ENCODE results near the gene IFNL4. TPM values are rescaled to one million over a fixed set of nuclear protein-coding genes. Genes with fewer than 3 reads are reported as not detected.

IFNL4 gene
- total RNA-seq, 5 donors from 2014 or later (not counting 1 experiment from before 2014, with no cell fraction given) = not detected

DNA sequence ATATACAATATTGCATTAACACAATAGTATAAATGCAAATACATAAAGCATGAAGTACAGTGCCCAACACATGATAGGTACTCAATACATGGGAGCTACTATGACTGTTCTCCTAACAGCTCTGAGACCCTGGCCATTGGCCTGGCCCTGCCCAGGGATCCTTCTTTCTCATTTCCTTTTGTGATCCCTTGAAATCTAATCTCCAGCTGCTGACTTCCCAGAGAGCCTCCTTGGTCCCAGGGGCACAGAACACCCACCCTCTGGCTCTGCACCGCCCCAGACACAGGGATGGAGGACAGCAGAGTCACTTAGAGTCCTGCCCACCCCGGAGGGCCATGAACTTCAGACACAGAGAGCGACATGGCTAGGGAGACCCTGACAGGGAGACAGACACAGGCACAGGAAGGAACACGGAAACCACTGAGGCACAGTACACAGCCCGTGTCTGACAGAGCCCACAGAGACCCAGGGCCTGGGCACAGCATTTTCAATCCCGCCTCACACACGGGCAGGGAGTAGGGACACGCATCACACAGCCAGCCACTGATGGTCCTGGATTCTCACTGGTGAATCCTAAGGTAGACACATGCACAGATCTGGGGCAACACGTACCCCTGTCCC, 40.4 kb downstream of the IFNL4 start:
- no peak overlapping the region for H3K4me3 ChIP-seq (ENCODE audit: control insufficient read depth in 1 of 2, extremely low read depth in 1 of 2, low read length in 1 of 2)
- DNase-seq (no peak), ATAC-seq (replicated peaks in 1 of 4) (no peak)
- H3K4me1 ChIP-seq (ENCODE audit: control insufficient read depth in 1 of 2, extremely low read depth in 1 of 2, insufficient read depth in 2 of 2, low read length in 2 of 2) = no peaks in the 10 kb centered on the region
- peaks cover 8 to 25% of the 10 kb centered on the region in 2 donors for H3K27me3 Mint-ChIP-seq
- no peaks in the 10 kb centered on the region for H3K9me3 ChIP-seq
- no peaks in the 10 kb centered on the region for H3K4me1 Mint-ChIP-seq
- H3K36me3 Mint-ChIP-seq = no peaks in the 10 kb centered on the region
- 70% methylated on average over 9 of the region's 9 CpGs for WGBS (ENCODE audit: insufficient coverage)
- no peak overlapping the region for H3K27ac Mint-ChIP-seq
- peaks cover 4 to 32% of the 10 kb centered on the region in 2 experiments for H3K27me3 ChIP-seq (replicated peaks in 1 of 2; ENCODE audit: control insufficient read depth in 2 of 2, extremely low read depth in 1 of 2, insufficient read depth in 2 of 2, low read length in 1 of 2)
- CTCF ChIA-PET = no interaction called here
- H3K36me3 ChIP-seq (ENCODE audit: control insufficient read depth in 2 of 2, extremely low read depth in 1 of 2, insufficient read depth in 1 of 2, low read length in 1 of 2) = no peaks in the 10 kb centered on the region
- POLR2A ChIA-PET = no interaction called here
- no peak overlapping the region for H3K4me3 Mint-ChIP-seq
- H3K27ac ChIP-seq (ENCODE audit: low read length) = no peak overlapping the region
- no peaks in the 10 kb centered on the region for H3K9me3 Mint-ChIP-seq

DNA sequence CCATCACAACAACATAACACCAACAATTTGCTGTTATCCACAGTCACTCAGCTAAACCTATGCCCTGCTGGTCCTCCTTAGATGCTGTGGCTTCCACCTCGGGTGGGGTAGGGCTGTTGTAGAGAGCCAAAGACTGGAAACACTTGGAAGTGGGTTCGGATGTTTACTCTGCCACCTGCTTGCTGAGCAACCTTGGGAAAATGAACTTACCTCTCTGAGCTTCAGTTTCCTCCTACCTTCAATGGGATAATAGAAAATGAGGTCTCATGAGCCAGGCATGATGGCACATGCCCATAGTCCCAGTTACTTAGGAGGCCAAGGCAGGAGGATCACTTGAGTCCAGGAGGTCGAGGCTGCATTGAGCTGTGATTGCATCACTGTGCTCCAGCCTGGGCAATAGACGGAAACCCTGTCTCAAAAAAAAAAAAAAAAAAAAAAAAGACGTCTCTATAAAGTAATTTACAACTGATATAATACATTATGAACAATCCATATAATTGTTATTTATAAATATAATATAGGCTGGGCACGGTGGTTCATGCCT, 41.3 kb downstream of the IFNL4 start:
- H3K9me3 ChIP-seq = no peaks in the 10 kb centered on the region
- H3K27me3 ChIP-seq (replicated peaks in 1 of 2; ENCODE audit: control insufficient read depth in 2 of 2, extremely low read depth in 1 of 2, insufficient read depth in 2 of 2, low read length in 1 of 2) = peaks cover 4 to 41% of the 10 kb centered on the region in 2 experiments
- peaks cover 14 to 33% of the 10 kb centered on the region in 2 donors for H3K27me3 Mint-ChIP-seq
- H3K27ac ChIP-seq (ENCODE audit: low read length) = no peak overlapping the region
- DNase-seq (no peak), ATAC-seq (replicated peaks in 1 of 4) (no peak)
- no peaks in the 10 kb centered on the region for H3K36me3 Mint-ChIP-seq
- H3K4me1 ChIP-seq (ENCODE audit: control insufficient read depth in 1 of 2, extremely low read depth in 1 of 2, insufficient read depth in 2 of 2, low read length in 2 of 2) = no peaks in the 10 kb centered on the region
- CTCF ChIA-PET = interaction anchor here in 1 of 2 donors (0.6 kb wide), 1 partner anchor 139 kb away, joined by 4 read pairs; no protein-coding TSS in a partner anchor
- no peaks in the 10 kb centered on the region for H3K4me1 Mint-ChIP-seq
- POLR2A ChIA-PET = no interaction called here
- no peak overlapping the region for H3K27ac Mint-ChIP-seq
- no peaks in the 10 kb centered on the region for H3K9me3 Mint-ChIP-seq
- no CpG with 5 or more reads among the region's 6 CpGs for WGBS (ENCODE audit: insufficient coverage)
- H3K36me3 ChIP-seq (ENCODE audit: control insufficient read depth in 2 of 2, extremely low read depth in 1 of 2, insufficient read depth in 1 of 2, low read length in 1 of 2) = no peaks in the 10 kb centered on the region
- H3K4me3 Mint-ChIP-seq = no peak overlapping the region
- H3K4me3 ChIP-seq (ENCODE audit: control insufficient read depth in 1 of 2, extremely low read depth in 1 of 2, low read length in 1 of 2) = no peak overlapping the region

DNA sequence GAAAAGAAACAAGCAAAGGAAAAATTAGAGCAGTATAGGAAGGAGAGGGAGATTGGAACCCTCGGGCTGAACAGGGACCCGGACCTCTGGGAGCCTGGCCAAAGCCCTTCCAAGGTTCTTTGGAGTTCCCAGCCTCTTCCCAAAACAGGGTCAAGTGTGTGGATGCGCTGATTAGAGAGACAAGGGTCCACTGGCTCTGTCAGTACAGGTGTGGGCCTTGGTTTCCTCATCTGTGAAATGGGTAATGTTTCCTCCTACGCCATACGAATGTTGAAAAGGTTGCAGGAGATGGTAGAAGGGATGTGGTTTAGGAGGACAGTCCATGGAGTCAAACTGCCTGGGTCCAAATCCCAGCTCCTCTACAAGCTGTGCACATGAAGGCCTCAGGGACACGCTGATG, 42.5 kb downstream of the IFNL4 start:
- ATAC-seq (replicated peaks in 1 of 4) = no peak
- Mint-ChIP-seq H3K36me3 (no peaks in the 10 kb centered on the region), H3K27me3 (peaks cover 24 to 46% of the 10 kb centered on the region in 2 donors), H3K9me3 (no peaks in the 10 kb centered on the region), H3K4me1 (no peaks in the 10 kb centered on the region), H3K27ac (no peak overlapping the region), H3K4me3 (no peak overlapping the region)
- Histone ChIP-seq H3K36me3 (ENCODE audit: control insufficient read depth in 2 of 2, extremely low read depth in 1 of 2, insufficient read depth in 1 of 2, low read length in 1 of 2) (no peaks in the 10 kb centered on the region), H3K27me3 (replicated peaks in 1 of 2; ENCODE audit: control insufficient read depth in 2 of 2, extremely low read depth in 1 of 2, insufficient read depth in 2 of 2, low read length in 1 of 2) (peaks cover 4 to 44% of the 10 kb centered on the region in 2 experiments), H3K9me3 (no peaks in the 10 kb centered on the region), H3K27ac (ENCODE audit: low read length) (no peak overlapping the region), H3K4me1 (ENCODE audit: control insufficient read depth in 1 of 2, extremely low read depth in 1 of 2, insufficient read depth in 2 of 2, low read length in 2 of 2) (no peaks in the 10 kb centered on the region), H3K4me3 (ENCODE audit: control insufficient read depth in 1 of 2, extremely low read depth in 1 of 2, low read length in 1 of 2) (no peak overlapping the region)
- POLR2A ChIA-PET = no interaction called here
- 84% methylated on average over 3 of the region's 6 CpGs for WGBS (ENCODE audit: insufficient coverage)
- CTCF ChIA-PET = no interaction called here
- DNase-seq = no peak

DNA sequence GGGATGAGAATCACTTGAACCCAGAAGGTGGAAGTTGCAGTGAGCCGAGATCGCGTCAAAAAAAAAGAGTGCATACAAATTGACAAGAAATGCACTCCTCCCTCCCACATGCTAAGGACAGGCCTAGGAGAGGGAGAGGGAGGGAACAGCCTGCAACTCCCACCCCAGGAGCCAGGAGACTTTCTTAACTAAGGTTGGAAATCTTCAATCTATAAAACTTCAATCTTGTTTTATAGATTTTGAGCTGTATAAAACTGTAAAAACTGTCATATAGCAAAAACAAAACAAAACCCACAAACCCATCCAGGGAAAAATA, 43.2 kb downstream of the IFNL4 start:
- Mint-ChIP-seq H3K27ac (no peak overlapping the region), H3K9me3 (no peaks in the 10 kb centered on the region), H3K4me3 (no peak overlapping the region), H3K36me3 (no peaks in the 10 kb centered on the region), H3K27me3 (peaks cover 32 to 53% of the 10 kb centered on the region in 2 donors), H3K4me1 (no peaks in the 10 kb centered on the region)
- ATAC-seq (replicated peaks in 1 of 4) (no peak), DNase-seq (no peak)
- ChIA-PET CTCF (no interaction called here), POLR2A (no interaction called here)
- H3K27ac ChIP-seq (ENCODE audit: low read length) = no peak overlapping the region
- WGBS (ENCODE audit: insufficient coverage) = no CpG with 5 or more reads among the region's 3 CpGs
- no peaks in the 10 kb centered on the region for H3K36me3 ChIP-seq (ENCODE audit: control insufficient read depth in 2 of 2, extremely low read depth in 1 of 2, insufficient read depth in 1 of 2, low read length in 1 of 2)
- H3K27me3 ChIP-seq (replicated peaks in 1 of 2; ENCODE audit: control insufficient read depth in 2 of 2, extremely low read depth in 1 of 2, insufficient read depth in 2 of 2, low read length in 1 of 2) = peaks cover 8 to 51% of the 10 kb centered on the region in 2 experiments
- no peaks in the 10 kb centered on the region for H3K9me3 ChIP-seq
- no peaks in the 10 kb centered on the region for H3K4me1 ChIP-seq (ENCODE audit: control insufficient read depth in 1 of 2, extremely low read depth in 1 of 2, insufficient read depth in 2 of 2, low read length in 2 of 2)
- H3K4me3 ChIP-seq (ENCODE audit: control insufficient read depth in 1 of 2, extremely low read depth in 1 of 2, low read length in 1 of 2) = no peak overlapping the region

DNA sequence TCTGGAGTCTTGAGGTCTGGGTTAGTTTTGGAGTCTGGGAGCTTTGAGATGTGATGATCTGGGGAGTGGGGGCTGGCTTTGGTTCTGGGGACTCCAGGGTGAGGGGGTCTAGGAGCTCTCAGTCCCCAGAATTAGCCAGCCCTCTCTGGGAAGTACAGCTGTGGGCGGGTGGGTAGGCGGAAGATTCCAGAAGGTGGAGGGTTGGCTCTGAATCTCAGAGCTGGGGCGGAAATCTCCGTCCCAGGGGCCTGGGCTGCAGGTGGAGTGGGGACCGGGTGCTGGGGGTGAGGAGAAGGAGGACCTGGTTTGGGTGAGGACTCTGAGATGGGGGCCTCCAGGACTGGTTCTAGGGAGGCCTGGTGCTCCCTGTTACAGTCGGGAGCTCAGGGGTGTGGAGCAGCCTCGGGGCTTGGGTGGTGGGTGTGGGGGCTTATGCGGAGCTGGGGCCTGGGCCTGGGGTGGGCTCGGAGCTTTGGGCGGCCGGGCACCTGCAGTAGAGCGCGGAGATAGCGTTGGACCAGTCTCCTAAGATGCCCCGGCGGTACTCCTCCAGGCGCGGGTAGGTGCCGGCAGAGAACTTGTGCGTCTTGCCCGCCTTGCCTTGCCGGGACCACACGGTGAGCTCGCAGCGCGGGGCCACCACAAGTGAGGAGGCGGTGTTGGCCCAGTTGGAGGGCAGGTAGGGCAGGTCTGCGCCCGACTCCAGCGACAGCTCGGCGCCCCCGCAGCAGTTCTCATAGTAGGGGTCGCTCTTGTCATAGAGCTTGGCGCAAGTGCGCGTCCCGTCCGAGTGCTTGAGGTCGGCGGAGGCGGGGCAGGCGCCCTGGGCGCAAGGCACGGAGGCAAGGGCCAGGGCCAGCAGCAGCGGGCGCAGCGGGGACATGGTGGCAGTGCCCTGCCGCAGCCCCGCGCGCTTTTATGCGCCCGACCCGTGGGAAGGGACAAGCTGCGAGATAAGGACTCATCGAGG, 45.0 kb downstream of the IFNL4 start, which contains the start of gene SYCN:
SYCN (minus strand) TSS at position 892 of the 970 bp plus-strand sequence; CDS start at position 883, 9 bp downstream.
- Histone ChIP-seq H3K36me3 (ENCODE audit: control insufficient read depth in 2 of 2, extremely low read depth in 1 of 2, insufficient read depth in 1 of 2, low read length in 1 of 2) (no peaks in the 10 kb centered on the region), H3K4me3 (ENCODE audit: control insufficient read depth in 1 of 2, extremely low read depth in 1 of 2, low read length in 1 of 2) (no peak within 1 kb of the TSS), H3K27ac (ENCODE audit: low read length) (no peak within 1 kb of the TSS), H3K27me3 (replicated peaks in 1 of 2; ENCODE audit: control insufficient read depth in 2 of 2, extremely low read depth in 1 of 2, insufficient read depth in 2 of 2, low read length in 1 of 2) (peaks cover 8 to 68% of the 10 kb centered on the region in 2 experiments), H3K9me3 (no peaks in the 10 kb centered on the region), H3K4me1 (ENCODE audit: control insufficient read depth in 1 of 2, extremely low read depth in 1 of 2, insufficient read depth in 2 of 2, low read length in 2 of 2) (no peaks in the 10 kb centered on the region)
- 25% methylated on average over 57 of the region's 57 CpGs for WGBS (ENCODE audit: insufficient coverage)
- ATAC-seq (replicated peaks in 1 of 4) (no peak), DNase-seq (no peak)
- peaks cover 40 to 66% of the 10 kb centered on the region in 2 donors for H3K27me3 Mint-ChIP-seq
- ChIA-PET CTCF (interaction anchor here in 1 of 2 donors (0.5 kb wide), 1 partner anchor 91 kb away, joined by 3 read pairs; no protein-coding TSS in a partner anchor), POLR2A (interaction anchor here in 1 of 2 donors (0.7 kb wide), 1 partner anchor 829 kb away, joined by 3 read pairs; the partner anchor contains the start of gene PSMD8)
- H3K4me3 Mint-ChIP-seq = no peak within 1 kb of the TSS
- no peak within 1 kb of the TSS for H3K27ac Mint-ChIP-seq
- no peaks in the 10 kb centered on the region for H3K36me3 Mint-ChIP-seq
- no peaks in the 10 kb centered on the region for H3K4me1 Mint-ChIP-seq
- no peaks in the 10 kb centered on the region for H3K9me3 Mint-ChIP-seq

DNA sequence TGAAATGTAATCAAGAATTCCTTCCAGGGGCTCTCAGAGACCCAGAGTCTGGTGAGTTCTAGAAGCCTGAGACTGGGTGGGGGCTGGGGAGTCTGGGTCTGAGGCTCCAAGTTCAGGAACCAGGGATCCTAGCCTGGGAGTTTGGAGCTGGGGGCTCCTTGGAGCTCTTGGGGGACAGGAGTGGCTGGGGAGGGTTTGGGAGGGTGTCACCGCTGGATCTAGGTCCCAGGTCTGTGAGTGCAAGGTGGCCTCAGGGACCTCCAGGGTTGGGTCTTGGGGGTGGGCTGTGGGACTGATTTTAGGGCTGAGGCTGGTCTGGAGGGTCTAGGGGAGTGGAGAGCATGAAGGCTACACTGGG, 45.7 kb downstream of the IFNL4 start:
- Histone ChIP-seq H3K36me3 (ENCODE audit: control insufficient read depth in 2 of 2, extremely low read depth in 1 of 2, insufficient read depth in 1 of 2, low read length in 1 of 2) (no peaks in the 10 kb centered on the region), H3K4me1 (ENCODE audit: control insufficient read depth in 1 of 2, extremely low read depth in 1 of 2, insufficient read depth in 2 of 2, low read length in 2 of 2) (no peaks in the 10 kb centered on the region), H3K4me3 (ENCODE audit: control insufficient read depth in 1 of 2, extremely low read depth in 1 of 2, low read length in 1 of 2) (no peak overlapping the region), H3K27ac (ENCODE audit: low read length) (no peak overlapping the region), H3K27me3 (replicated peaks in 1 of 2; ENCODE audit: control insufficient read depth in 2 of 2, extremely low read depth in 1 of 2, insufficient read depth in 2 of 2, low read length in 1 of 2) (peaks cover 11 to 75% of the 10 kb centered on the region in 2 experiments), H3K9me3 (no peaks in the 10 kb centered on the region)
- Mint-ChIP-seq H3K36me3 (no peaks in the 10 kb centered on the region), H3K27me3 (peaks cover 45 to 73% of the 10 kb centered on the region in 2 donors), H3K4me1 (no peaks in the 10 kb centered on the region), H3K9me3 (no peaks in the 10 kb centered on the region), H3K4me3 (no peak overlapping the region), H3K27ac (no peak overlapping the region)
- DNase-seq (no peak), ATAC-seq (replicated peaks in 1 of 4) (no peak)
- ChIA-PET CTCF (interaction anchor here in 1 of 2 donors (0.6 kb wide), 1 partner anchor 349 kb away, joined by 6 read pairs; no protein-coding TSS in a partner anchor), POLR2A (interaction anchor here (0.5 to 0.7 kb wide), 2 partner anchors 815 to 829 kb away, joined by 3 read pairs; partner anchors contain the start of genes GGN (in 1 of the 2) and PSMD8 (in 1 of the 2))
- WGBS (ENCODE audit: insufficient coverage) = 100% methylated on average over 1 of the region's 1 CpG

Measured in T-cell (primary cell).